Activated T-cell treated with anti-CD3 and anti-CD28 coated beads, Interleukin-2, amount 50 U/mL, for 1 hour (primary cell): Measurements from ENCODE around the gene XXYLT1.

ENCODE experiments used
- DNase-seq: peaks from one replicate; pipeline ENCODE4 v3.0.0-alpha.2; 2020

The XXYLT1 gene

DNA sequence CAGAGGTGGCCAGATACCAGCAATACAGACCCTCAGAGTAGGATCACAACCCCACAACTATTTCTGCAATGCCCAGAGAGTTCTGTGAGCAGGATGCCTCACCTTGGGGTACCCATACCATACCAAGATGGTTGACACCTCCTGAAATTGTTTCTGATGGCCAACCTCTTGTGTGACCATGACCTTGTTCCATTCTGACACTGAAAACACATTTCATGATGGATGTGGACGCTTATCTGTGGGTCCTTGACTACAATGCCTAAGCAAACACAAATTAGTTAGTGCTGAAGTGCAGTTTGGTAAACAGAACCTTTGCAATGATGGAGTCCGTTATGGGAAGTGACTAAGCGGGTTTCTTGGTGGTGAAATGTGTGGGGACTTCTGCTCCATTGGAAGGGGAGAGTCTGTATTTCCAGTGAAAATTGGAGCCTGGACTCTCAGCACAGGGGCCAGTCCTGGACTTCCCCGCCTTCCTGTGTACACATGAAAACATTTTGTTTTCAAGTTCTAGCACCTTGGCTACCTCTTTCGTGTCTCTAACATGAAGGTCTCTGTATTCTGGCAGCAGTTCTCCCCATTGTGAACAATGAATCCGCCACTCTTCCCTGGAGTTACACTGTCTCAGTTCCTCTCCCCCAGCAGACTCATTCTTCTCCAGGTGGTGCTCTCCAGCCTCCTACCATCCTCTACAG, 106.2 kb downstream of the XXYLT1 start:
- DNase-seq = no peak

DNA sequence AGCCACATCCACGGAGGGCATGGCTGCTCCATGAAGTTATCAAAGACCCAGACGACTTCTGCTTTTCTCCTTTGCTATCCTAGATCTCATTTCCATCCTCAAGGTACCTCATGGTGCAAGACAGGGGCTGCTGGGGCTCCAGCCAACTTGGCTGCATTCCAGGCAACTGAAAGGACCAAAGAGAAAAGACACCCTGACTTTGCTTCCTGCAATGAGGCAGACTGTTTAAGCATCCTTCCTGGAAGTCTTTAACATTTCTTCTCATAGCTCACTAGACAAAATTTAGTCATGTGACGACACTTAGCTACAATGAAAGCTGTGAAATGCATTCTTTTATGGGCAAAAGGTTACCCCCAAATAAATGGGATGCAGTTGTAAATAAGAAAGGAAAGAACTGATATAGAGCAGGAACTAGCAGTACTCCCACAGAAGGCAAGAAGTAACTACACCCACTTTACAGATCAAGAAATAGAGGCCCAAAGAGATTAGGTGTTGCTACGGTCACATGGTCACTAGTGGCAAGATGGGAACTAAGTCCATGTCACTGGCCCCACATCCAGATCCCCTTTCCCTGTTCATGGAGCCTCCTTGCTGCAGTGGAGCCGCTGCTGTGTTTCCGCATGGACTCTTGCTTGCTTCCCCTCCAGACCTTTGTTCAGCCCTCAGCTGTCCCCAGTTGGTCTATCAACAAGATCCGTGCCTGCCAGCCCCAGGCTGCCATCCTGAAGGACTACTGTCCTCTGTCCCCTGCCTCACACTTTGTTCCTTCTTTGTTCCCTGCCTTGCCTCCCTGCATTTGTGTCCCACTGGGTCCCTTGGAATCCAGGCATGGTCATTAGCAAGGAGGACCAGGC, 107.0 kb downstream of the XXYLT1 start:
- no peak for DNase-seq

DNA sequence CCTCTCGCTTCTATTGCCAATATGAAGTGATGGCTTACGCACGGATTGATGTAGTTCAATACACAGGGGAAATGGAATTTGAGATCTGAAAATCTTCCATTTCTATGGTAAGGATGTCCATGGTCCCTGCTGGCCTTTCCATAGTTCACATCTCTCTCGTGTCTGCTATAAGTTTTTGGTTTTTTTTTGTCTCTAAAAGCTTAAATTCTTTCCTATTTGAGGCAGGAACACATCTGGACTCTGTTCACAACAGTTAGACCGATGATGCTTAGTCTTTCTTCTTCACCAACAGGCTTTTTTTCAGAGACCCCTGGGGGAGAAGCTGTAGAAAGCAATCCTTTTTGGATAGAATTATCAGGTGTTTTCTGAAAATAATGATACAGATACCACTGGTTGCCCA, 108.1 kb downstream of the XXYLT1 start:
- no peak for DNase-seq

DNA sequence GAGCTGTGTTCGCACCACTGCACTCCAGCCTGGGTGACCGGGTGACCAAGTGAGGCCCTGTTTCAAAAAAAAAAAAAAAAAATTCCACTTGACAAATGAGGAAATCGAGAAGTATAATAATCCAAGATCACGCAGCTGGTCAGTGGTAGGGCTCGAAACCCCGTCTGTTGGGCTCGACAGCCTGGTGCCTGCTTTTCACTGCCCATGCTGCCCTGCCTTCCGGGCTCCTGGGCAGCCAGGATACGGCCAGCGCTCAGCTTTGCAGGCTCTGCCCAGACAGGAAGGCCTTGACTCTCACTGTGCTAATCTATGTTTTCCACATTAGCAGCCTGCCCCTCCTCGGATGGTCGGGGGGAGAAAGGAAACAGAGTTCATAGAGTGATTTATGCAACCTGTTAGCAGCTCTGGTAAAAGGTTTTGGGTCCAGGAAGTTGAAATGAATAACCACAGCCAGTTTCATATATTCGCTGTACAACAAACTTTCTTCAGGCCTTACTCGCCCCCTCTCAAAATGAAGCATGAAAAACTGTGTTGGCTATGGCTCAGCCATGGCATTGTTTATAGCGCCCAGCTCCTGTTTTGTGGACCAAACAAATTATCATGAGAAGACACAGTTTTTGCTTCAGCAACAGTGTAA, 108.8 kb downstream of the XXYLT1 start:
- DNase-seq = no peak

DNA sequence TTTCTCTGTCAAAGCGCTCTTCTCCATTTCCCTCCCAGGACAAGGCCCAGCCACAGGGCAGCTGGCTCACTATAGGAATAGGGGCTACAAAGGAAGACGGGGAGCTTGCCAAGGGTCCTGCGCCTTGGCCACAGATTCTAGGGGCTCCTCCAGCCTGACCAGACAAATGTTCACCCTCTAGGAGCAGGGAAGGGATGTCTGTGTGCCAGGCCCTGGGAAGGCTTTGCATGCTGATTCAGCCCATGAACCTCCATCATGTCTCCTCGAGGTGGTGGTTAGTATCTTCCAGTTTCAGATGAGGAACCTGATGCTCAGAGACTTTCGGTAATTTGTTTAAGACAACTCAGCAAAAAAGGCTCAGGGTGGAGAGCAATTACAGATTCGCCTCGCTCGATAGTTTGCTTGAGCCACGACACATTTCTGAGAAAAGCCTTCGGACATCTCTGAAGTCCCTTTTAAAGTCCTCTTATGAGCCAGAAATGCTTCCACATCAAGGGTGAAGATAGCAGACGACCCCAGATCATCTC, 110.0 kb downstream of the XXYLT1 start:
- no peak for DNase-seq

DNA sequence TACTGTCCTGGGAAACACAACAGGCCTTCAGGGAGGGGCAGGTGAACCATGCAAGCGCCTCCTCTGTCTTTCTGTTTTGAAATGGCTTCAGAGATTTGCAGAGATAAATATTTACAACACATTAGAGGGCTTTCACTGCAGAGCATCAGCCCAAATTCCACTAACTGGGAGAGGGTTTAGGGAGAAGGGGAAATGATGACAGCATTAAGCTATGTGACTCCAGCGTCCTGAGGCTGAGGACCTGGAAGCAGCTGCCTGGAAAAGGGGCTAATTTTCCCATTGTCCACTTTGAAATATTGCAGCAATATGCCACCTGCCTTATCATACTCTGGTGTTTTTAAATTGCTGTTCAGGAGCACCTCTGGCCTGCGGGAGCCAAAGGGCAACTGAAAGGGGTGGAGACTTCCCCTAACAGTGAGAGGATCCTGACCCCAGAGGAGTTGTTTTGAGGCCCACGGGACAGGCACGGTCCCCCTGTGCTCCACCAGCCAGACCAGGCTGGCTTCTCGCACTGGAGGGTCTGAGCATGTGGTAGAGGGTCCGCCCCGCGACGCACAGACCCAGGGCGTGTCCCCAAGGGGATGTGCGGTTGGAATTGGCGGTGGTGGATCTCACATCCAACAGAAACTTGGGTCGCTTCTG, 110.6 kb downstream of the XXYLT1 start:
- no peak for DNase-seq

DNA sequence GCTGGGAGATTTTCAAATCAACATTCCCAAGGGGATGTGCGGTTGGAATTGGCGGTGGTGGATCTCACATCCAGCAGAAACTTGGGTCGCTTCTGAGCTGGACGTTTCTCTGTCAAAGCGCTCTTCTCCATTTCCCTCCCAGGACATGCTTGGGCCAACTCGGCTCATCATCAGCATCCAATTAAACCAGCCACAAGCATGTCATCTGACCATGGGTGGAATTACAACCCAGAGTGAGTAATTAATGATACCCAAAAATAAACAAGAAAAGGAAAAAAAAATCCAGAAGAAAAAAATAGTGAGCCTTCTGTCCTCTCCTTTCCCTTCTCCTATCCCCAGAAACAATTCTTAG, 111.2 kb downstream of the XXYLT1 start:
- DNase-seq = no peak

DNA sequence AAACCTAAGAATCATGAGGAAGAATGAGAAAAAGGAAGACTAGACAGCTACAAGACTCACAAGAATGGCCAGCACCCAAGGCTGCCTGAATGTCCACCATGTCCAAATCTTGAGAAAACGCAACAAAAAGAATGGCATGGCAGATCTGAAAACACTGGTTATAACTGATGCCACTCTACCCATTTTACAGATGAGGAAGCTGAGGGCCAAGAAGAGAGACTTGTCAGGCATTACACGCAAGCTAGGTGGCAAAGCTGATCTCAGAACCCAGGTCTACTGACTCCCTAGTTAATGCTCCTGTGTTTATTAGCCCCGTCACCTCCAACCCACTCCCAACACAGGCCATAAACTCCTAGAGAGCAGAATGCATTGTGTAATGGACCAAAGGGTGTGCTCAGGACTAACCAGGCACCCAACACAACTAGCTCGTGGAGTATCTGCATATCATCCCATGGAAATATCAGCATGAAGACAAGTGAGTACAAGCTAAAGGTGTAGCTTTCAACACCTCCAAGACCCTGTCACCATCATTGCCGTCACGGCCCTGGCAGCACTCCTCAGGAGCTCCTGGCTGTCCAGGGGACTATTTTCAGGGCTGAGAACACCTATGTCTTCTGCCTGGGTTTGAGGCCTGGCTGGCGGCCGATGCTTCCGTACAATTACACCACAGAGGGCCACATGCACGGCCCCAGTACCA, 111.7 kb downstream of the XXYLT1 start:
- DNase-seq = no peak

DNA sequence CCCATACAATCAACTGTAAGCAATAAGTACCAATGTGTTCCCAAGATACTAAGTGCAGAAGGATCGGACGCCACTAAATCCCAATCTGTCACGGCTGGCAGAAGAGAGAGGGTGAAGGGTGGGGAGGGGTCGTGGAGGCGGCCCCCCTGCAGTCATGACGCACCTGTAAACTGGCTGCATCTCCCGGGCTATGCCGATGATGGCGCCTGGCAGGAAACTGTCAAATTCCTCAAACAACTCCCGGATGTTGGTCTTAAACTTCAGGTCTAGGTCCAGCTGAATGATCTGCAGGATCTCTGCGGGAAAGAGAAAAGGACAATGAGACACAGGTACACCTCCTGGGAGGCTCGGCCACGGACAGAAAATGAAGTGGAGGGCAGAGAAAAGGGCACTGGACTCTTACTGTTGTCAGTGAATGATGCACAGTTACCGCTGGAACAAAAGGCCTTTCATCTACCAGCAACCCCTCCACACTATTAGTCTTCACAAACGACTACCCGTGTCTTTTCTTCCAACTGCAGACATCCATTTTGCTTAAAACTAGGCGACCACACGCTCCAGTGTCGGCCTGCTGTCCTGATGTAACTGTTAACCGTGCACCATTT, 114.6 kb downstream of the XXYLT1 start:
- DNase-seq = no peak

DNA sequence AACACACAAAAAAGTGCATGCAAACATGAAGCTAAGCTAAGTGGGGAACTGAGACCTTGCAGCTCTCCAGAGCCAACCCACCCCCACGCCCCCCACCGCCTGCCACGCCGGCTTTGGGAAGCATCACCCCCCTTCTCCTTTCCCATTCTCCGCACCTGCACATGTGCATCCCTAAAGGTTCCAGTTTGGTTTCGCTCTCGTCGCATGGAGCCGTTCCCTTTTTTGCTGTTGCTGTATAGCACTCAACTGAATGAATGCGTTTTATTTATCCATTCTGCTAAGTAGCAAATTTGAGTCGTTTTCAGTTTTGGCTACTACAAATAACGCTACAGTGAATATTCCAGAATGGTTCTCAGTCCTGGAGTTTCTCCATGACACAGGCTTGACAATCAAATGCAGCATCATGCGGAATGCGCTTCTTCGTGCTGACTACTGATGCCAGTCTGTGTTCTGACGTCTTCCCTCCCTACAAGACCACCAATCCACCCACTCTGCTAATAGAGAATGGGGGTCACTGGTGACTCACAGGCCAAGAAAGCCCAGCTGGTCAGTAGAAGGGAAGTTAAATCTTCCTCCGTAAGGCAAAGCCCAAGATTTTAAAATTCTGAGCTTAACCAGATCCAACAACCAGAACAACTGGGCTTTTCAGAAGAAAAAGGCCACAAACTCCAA, 115.3 kb downstream of the XXYLT1 start:
- no peak for DNase-seq

DNA sequence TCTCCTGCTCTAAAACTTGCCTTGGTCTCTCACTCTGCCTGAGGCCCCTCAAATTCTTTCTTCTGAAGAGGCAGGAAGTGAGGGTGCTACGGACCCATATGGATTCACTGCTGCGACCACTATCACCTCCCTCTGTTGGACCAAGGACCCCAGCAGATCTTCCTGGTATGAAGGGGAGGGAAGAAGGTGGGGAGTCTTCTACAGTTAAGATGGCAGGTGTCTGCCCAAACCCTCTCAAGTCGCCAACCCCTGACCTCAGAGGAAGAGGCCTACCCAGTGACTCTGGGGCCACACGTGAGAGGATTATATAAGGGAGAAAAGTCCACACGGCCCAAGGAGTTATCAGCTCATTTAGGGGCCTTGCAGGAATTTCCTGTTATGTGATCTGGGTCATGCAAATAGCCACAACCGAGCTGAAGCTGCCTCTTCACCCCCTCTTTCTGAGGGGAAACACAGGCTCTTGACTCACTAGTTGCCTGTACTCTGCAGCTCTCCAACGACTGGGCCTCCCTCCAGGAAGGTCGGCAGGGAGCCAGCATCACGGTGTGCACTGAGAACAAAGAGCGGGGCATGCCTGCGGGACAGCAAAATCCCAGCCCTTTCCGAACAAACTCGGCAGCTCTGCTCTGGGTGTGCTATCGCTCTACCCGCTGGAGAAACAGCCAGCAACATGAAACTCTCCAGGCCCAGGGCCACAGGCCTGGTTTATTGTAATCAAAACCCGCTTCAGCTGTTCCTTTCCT, 116.0 kb downstream of the XXYLT1 start:
- no peak for DNase-seq

DNA sequence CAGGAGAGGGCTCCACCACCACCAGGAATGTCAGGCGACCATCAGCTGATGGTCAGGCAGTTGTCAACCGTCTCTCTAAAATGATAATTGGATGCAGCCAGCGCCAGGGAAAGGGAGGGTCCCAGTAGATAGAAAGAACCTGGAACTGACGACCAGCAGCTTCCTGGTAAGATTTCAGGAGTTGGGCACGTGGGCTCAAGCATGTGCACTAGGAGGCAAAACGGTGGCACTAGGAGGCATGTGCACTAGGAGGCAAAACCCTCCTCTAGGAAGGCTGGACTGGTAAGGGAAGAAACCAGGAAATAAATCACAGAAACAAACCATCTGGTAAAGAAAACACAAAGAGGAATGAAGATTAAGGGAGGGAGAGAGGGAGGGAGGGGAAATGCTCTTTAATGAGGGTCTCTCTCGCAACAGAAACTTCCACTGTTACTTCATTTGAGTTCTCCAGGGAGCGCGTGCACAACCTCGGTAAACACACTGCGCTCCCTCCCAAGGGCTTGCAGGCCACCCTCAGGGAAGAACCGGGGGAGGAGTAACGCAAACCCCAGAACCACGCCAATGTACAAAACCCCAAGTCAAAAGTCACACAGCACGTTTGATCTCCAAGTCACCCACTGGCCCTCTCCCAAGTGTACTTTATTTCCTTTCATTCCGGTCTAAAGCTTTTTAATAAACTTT, 116.7 kb downstream of the XXYLT1 start:
- no peak for DNase-seq

DNA sequence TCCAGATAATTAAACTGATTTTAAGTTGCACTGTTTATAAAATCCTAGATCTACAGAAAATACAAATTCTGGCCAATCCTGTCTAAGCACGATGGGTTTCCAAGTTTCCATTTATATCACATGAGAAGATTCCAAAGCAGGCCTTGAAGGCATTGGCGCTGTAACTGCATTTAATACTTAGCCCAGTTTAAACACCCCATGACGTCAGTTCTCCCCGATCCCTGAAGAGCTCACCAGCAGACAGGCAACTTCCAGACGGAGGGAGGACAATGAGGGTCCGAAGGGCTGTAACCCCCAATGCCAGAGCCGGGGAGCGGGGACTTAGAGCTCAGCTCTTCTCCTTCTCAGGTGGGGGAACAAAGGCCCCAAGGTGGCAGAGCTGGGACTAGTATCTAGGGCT, 117.3 kb downstream of the XXYLT1 start:
- no peak for DNase-seq

DNA sequence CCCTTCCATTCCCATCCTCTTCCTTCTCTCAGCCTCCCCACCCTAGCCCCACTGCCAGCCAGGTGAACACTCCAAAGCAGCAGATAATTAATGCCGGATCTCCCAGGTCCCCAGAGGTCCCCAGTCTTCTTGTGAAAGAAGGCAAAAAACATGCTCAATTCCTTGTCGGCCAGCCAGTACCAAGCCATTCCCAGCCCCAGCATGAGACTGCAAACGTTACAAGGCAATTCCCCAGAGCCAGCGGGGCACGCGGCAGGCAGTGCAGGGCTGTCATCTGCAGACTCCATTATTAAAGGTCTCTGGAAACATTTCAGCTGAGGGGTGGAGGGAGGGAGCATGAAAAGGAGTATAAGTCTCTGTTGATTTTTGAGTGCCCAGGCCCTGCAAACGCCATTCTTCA, 117.8 kb downstream of the XXYLT1 start:
- no peak for DNase-seq

DNA sequence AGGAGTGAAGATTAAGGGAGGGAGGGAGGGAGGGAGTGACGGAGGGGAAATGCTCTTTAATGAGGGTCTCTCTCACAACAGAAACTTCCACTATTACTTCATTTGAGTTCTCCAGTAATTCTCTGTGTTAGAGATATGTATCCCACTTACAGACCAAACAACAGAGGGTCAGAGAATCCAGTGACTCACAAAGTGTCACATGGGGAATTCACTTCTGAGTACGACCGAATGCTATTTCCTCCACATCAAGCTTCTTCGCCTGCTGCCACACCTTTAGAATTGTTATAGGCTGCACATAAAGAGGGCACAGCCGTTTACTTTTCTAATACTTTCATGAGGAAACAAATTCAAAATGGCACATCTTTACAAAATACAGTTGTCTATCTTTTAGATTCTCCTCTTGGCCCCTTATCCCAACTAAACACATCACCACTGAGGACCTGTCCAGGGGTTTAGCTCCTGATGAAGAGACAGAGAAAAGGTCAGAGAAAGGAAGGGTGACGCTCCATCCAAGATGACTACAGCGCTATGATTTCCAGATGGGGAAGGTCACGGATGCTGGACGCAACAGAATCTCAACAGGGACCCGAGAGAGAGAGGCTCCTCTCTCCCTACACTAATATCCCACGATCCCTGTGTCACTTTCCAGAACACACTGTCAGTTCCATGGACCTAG, 119.0 kb downstream of the XXYLT1 start:
- DNase-seq = no peak

DNA sequence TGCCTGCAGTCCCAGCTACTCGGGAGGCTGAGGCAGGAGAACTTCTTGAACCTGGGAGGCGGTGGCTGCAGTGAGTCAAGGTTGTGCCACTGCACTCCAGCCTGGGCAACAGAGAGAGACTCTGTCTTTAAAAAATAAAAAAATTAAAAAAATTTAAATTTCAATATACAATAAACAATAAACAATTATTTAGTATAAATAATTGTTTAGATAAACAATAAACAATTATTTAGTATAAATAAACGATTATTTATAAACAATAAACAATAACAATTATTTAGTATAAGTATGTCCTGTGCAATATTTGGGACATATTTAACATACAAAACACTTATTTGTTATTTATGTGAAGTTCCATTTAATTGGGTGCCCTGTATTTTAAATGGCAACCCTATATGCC, 119.6 kb downstream of the XXYLT1 start:
- DNase-seq = no peak

DNA sequence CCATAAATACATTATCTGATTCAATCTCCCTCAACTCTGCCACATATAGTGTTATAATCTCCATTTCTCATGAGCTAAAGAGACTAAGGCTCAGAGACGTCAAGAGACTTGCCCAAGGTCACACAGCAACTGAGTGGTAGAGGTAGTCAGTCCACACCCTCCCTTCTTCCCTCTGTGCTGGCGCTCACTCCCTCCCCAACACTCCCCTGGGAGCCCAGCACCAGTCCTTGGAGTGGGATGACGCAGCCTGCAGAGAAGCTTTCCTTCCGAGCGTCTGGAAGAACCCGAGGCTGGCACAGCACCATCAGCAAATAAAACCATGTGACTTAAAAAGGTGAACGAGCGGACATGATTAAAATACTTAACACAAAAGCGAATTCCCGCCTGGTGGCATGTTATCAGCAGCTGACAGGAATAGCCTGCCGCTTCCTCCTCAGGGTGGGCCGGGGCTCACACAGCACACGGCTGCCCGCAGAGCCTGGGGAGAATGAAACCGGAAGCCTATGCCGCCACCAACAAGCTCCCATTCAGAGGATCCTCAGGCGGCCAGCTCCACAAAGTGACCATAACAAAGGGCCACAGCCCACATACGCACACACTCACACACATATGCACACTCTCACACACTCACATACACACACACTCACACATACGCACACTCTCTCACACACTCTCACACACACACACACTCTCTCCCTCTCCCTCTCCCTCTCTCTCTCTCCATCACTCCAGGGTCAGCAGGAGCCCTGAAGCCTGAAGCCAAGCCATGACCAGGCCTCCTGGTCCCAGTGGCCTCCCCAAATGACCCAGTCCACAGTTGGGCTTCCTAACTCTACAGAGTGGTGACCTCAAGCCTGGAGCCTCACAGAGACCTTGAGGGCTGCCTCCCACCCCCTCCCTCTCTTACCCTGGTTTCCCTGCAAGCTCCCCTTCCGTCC, 120.5 kb downstream of the XXYLT1 start:
- no peak for DNase-seq

DNA sequence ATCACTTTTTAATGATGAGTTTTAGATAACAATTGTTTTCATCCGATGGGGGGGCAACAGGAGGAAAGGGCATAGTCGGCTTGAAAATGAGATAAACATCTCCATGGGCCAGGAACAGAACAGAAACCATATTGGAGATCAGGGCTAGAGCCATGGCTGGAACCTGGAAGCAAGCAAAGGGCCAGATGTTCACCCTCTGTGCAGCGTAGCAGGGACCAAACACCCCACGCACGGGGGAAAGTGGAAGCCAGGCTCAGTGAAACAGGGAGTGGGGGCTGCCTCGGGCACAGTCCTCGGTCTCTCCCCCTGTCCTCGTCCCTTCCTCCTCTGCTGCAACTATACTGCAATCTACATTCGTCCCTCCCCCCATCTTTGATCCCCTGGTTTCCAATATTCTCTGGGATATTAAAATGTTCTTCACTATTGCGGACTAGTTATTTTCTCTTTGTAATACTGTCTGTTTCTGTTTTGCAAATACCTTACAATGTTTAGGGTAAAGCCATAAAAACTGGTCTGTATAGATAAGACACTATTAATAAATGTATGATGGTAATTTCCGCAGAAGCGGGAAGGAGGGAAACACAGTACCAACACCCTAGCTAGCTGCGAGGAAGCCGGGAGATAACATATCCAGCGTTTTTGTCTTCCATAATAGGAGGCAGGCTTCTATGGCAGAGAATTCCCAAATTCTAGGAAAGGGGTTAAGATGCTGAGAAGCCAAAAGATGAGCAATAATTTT, 121.5 kb downstream of the XXYLT1 start:
- DNase-seq = no peak
